ENCODE results near the gene DUSP1. TPM values are rescaled to one million over a fixed set of nuclear protein-coding genes. Genes with fewer than 3 reads are reported as not detected.

DUSP1 gene
- total RNA-seq, 1 experiment from 2014 or later = 522 TPM

GRCh38 chr5:172791726-172792445 is 20.9 kb upstream of the DUSP1 start:
- Histone ChIP-seq H3K4me3 (ENCODE audit: low read length) (no peak overlapping the region), H3K9me2 (replicated peaks; ENCODE audit: low read length) (no peaks in the 10 kb centered on the region), H3K4me2 (ENCODE audit: low read length) (no peak overlapping the region), H3K9ac (ENCODE audit: low read length) (no peak overlapping the region), H2AFZ (ENCODE audit: low read length) (no peak overlapping the region), H3K79me2 (ENCODE audit: low read length) (no peaks in the 10 kb centered on the region), H3K36me3 (ENCODE audit: low read depth, low read length) (no peaks in the 10 kb centered on the region), H3K9me3 (ENCODE audit: low read length) (no peaks in the 10 kb centered on the region), H4K20me1 (ENCODE audit: low read length) (no peaks in the 10 kb centered on the region), H3K27me3 (ENCODE audit: low read length) (no peaks in the 10 kb centered on the region), H3K27ac (ENCODE audit: low read length) (no peak overlapping the region), H3K4me1 (ENCODE audit: insufficient read depth, low read length) (peaks cover 23% of the 10 kb centered on the region), H3F3A (ENCODE audit: low read length, unreplicated experiment) (no peaks in the 10 kb centered on the region)
- ChIA-PET POLR2A (ENCODE audit: unreplicated experiment) (no interaction called here), CTCF (no interaction called here)
- BruUV-seq (replicated peaks) = no TSS peak
- ATAC-seq (no peak), DNase-seq (no peak)
- intact Hi-C loops (cut with micrococcal nuclease) = no loop called here
- TF ChIP-seq CTCF (conservative IDR thresholded peaks at IDR 0.05; ENCODE audit: low read depth, low read length) (no peak), EZH2phosphoT487 (IDR thresholded peaks at IDR 0.05; ENCODE audit: borderline replicate concordance, low read length) (no peak), EZH2 (IDR thresholded peaks at IDR 0.05; ENCODE audit: low read length, unreplicated experiment) (no peak)

GRCh38 chr5:172791286-172791685 is 20.3 kb upstream of the DUSP1 start:
- no peaks in the 10 kb centered on the region for H3K27me3 ChIP-seq (ENCODE audit: low read length)
- CTCF ChIA-PET = no interaction called here
- H3K79me2 ChIP-seq (ENCODE audit: low read length) = no peaks in the 10 kb centered on the region
- TF ChIP-seq CTCF (conservative IDR thresholded peaks at IDR 0.05; ENCODE audit: low read depth, low read length) = no peak
- no peak for TF ChIP-seq EZH2 (IDR thresholded peaks at IDR 0.05; ENCODE audit: low read length, unreplicated experiment)
- TF ChIP-seq EZH2phosphoT487 (IDR thresholded peaks at IDR 0.05; ENCODE audit: borderline replicate concordance, low read length) = no peak
- H3K9me2 ChIP-seq (replicated peaks; ENCODE audit: low read length) = no peaks in the 10 kb centered on the region
- H4K20me1 ChIP-seq (ENCODE audit: low read length) = no peaks in the 10 kb centered on the region
- no peaks in the 10 kb centered on the region for H3K9me3 ChIP-seq (ENCODE audit: low read length)
- H3K27ac ChIP-seq (ENCODE audit: low read length) = no peak overlapping the region
- intact Hi-C loops (cut with micrococcal nuclease) = no loop called here
- no peak for ATAC-seq
- H3K4me1 ChIP-seq (ENCODE audit: insufficient read depth, low read length) = peaks cover 23% of the 10 kb centered on the region
- no peaks in the 10 kb centered on the region for H3K36me3 ChIP-seq (ENCODE audit: low read depth, low read length)
- H3K4me3 ChIP-seq (ENCODE audit: low read length) = no peak overlapping the region
- H3K9ac ChIP-seq (ENCODE audit: low read length) = no peak overlapping the region
- H3K4me2 ChIP-seq (ENCODE audit: low read length) = no peak overlapping the region
- no TSS peak for BruUV-seq (replicated peaks)
- POLR2A ChIA-PET (ENCODE audit: unreplicated experiment) = no interaction called here
- no peaks in the 10 kb centered on the region for H3F3A ChIP-seq (ENCODE audit: low read length, unreplicated experiment)
- H2AFZ ChIP-seq (ENCODE audit: low read length) = no peak overlapping the region
- no peak for DNase-seq

DNA sequence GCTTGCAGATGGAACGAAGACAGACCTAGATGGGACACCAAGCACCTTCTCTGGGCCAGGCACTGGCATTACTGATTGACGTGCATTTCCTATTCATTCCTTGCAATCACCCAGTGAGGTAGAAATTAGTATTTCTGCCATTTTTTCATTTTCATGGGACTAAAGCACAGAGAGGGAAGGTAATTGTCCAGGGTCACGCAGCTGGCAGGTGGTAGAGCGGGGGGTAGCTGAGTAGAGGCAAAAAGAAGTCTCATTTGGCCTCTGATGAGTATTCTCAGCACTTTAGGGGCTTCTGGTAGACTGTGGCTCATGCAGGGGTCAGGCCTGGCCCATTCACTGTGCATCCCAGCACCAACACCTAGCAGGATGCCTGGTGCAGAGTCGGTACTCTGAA is 19.5 kb upstream of the DUSP1 start:
- Histone ChIP-seq H3K79me2 (ENCODE audit: low read length) (no peaks in the 10 kb centered on the region), H3K9me3 (ENCODE audit: low read length) (no peaks in the 10 kb centered on the region), H3K36me3 (ENCODE audit: low read depth, low read length) (no peaks in the 10 kb centered on the region), H3K27me3 (ENCODE audit: low read length) (no peaks in the 10 kb centered on the region), H4K20me1 (ENCODE audit: low read length) (no peaks in the 10 kb centered on the region), H3K4me2 (ENCODE audit: low read length) (no peak overlapping the region), H2AFZ (ENCODE audit: low read length) (no peak overlapping the region), H3K9ac (ENCODE audit: low read length) (no peak overlapping the region), H3K27ac (ENCODE audit: low read length) (no peak overlapping the region), H3K4me1 (ENCODE audit: insufficient read depth, low read length) (peaks cover 23% of the 10 kb centered on the region), H3F3A (ENCODE audit: low read length, unreplicated experiment) (no peaks in the 10 kb centered on the region), H3K9me2 (replicated peaks; ENCODE audit: low read length) (no peaks in the 10 kb centered on the region), H3K4me3 (ENCODE audit: low read length) (no peak overlapping the region)
- ChIA-PET POLR2A (ENCODE audit: unreplicated experiment) (no interaction called here), CTCF (no interaction called here)
- no peak for DNase-seq
- BruUV-seq (replicated peaks) = no TSS peak
- ATAC-seq = no peak
- intact Hi-C loops (cut with micrococcal nuclease) = no loop called here
- no peak for TF ChIP-seq CTCF (conservative IDR thresholded peaks at IDR 0.05; ENCODE audit: low read depth, low read length)
- no peak for TF ChIP-seq EZH2phosphoT487 (IDR thresholded peaks at IDR 0.05; ENCODE audit: borderline replicate concordance, low read length)
- no peak for TF ChIP-seq EZH2 (IDR thresholded peaks at IDR 0.05; ENCODE audit: low read length, unreplicated experiment)

Data from PC-3 (cell line).